Activated CD4-positive, alpha-beta T cell treated with anti-CD3 and anti-CD28 coated beads for 36 hours (primary cell): ENCODE results near the gene TMEM81. TPM values are rescaled to one million over a fixed set of nuclear protein-coding genes. Genes with fewer than 3 reads are reported as not detected.

Experiments used
- ATAC-seq: fragments of 200-7000 bp; cut with Tn5 transposase; one replicate; pipeline ENCODE4 v1.10.0; 2021; ENCODE audit warnings: mild to moderate bottlenecking, moderate library complexity
- CTCF ChIA-PET: fragments of 350-600 bp; sonication (Branson Sonifier 250); formaldehyde crosslinking; loops from one replicate; lab custom pipeline; 2021; ENCODE audit warnings: antibody characterized with exemption; lab: Charles Lee
- POLR2A ChIA-PET: fragments of 350-600 bp; sonication (Branson Sonifier 250); formaldehyde crosslinking; loops from one replicate; lab custom pipeline; 2021; ENCODE audit warnings: antibody characterized with exemption, inconsistent platforms; lab: Charles Lee
- DNase-seq: peaks from one replicate; pipeline ENCODE4 v3.0.0-alpha.2; 2020
- H3K27ac Mint-ChIP-seq: one replicate; pipeline ENCODE4 v1.8.0; 2021; ENCODE audit warnings: mixed read lengths
- H3K27me3 Mint-ChIP-seq: one replicate; pipeline ENCODE4 v1.8.0; 2021; ENCODE audit warnings: mixed read lengths
- H3K36me3 Mint-ChIP-seq: one replicate; pipeline ENCODE4 v1.8.0; 2021; ENCODE audit warnings: low read depth, mixed read lengths
- H3K4me1 Mint-ChIP-seq: one replicate; pipeline ENCODE4 v1.8.0; 2021; ENCODE audit warnings: mixed read lengths
- H3K4me3 Mint-ChIP-seq: one replicate; pipeline ENCODE4 v1.8.0; 2021; ENCODE audit warnings: mild to moderate bottlenecking, moderate library complexity, mixed read lengths
- H3K9me3 Mint-ChIP-seq: one replicate; pipeline ENCODE4 v1.8.0; 2021; ENCODE audit warnings: low read depth, mixed read lengths
- intact Hi-C, 2 experiments: fragments of 100-400 bp; cut with DNase I in 1 of 2; cut with micrococcal nuclease in 1 of 2; formaldehyde crosslinking; loops; one replicate each; pipeline versions ENCODE4 v1.14.2 to v1.15.1; 2022 to 2024; cut with DNase I, micrococcal nuclease
- total RNA-seq, 2 experiments: library from RNA; stranded (reverse); gene quantifications; one replicate each; pipeline ENCODE4 v1.2.3, GENCODE V29; 2021

TMEM81 gene
- total RNA-seq, 2 experiments from 2014 or later: 1.9 to 2.8 TPM

- intact Hi-C loops: no loop called here
- DNase-seq: no peak
- ATAC-seq: no peak
- Mint-ChIP-seq H3K4me1 (no peaks in the 10 kb centered on the region), H3K27me3 (peaks cover 18% of the 10 kb centered on the region), H3K9me3 (no peaks in the 10 kb centered on the region), H3K4me3 (no peak overlapping the region), H3K36me3 (no peaks in the 10 kb centered on the region), H3K27ac (no peak overlapping the region)
- CTCF ChIA-PET: interaction anchor here (0.9 kb wide), 1 partner anchor 59 kb away, joined by 4 read pairs; no protein-coding TSS in a partner anchor
- POLR2A ChIA-PET: no interaction called here
Measured at GRCh38 chr1:205047764-205048231, 36.5 kb downstream of the TMEM81 start.

- ChIA-PET CTCF (interaction anchor here (0.5 to 0.6 kb wide), 2 partner anchors 20 to 81 kb away, joined by 3 read pairs; no protein-coding TSS in a partner anchor), POLR2A (no interaction called here)
- intact Hi-C loops: no loop called here
- Mint-ChIP-seq H3K27ac (no peak overlapping the region), H3K9me3 (no peaks in the 10 kb centered on the region), H3K4me1 (no peaks in the 10 kb centered on the region), H3K4me3 (no peak overlapping the region), H3K36me3 (no peaks in the 10 kb centered on the region), H3K27me3 (peaks cover 23% of the 10 kb centered on the region)
- DNase-seq (no peak), ATAC-seq (no peak)
Measured at GRCh38 chr1:205046870-205047269, 37.4 kb downstream of the TMEM81 start.

- Mint-ChIP-seq H3K36me3 (no peaks in the 10 kb centered on the region), H3K4me1 (no peaks in the 10 kb centered on the region), H3K27ac (no peak overlapping the region), H3K9me3 (no peaks in the 10 kb centered on the region), H3K4me3 (no peak overlapping the region), H3K27me3 (peaks cover 34% of the 10 kb centered on the region)
- POLR2A ChIA-PET: no interaction called here
- DNase-seq: no peak
- ATAC-seq: no peak
- CTCF ChIA-PET: no interaction called here
- intact Hi-C loops: no loop called here
Measured at GRCh38 chr1:205045146-205045545, 39.1 kb downstream of the TMEM81 start.

GRCh38 chr1:205044741-205045140, 39.5 kb downstream of the TMEM81 start:
- Mint-ChIP-seq H3K36me3 (no peaks in the 10 kb centered on the region), H3K27me3 (peaks cover 38% of the 10 kb centered on the region), H3K4me1 (no peaks in the 10 kb centered on the region), H3K4me3 (no peak overlapping the region), H3K9me3 (no peaks in the 10 kb centered on the region), H3K27ac (no peak overlapping the region)
- ChIA-PET CTCF (no interaction called here), POLR2A (no interaction called here)
- no peak for ATAC-seq
- intact Hi-C loops: no loop called here
- DNase-seq: no peak

- ATAC-seq (no peak), DNase-seq (no peak)
- H3K27me3 Mint-ChIP-seq: peaks cover 40% of the 10 kb centered on the region
- no peak overlapping the region for H3K27ac Mint-ChIP-seq
- no peaks in the 10 kb centered on the region for H3K36me3 Mint-ChIP-seq
- no peaks in the 10 kb centered on the region for H3K4me1 Mint-ChIP-seq
- no peaks in the 10 kb centered on the region for H3K9me3 Mint-ChIP-seq
- H3K4me3 Mint-ChIP-seq: no peak overlapping the region
- POLR2A ChIA-PET: no interaction called here
- CTCF ChIA-PET: no interaction called here
- intact Hi-C loops: no loop called here
Measured at GRCh38 chr1:205043866-205044265, 40.4 kb downstream of the TMEM81 start.

GRCh38 chr1:205042911-205043806, 41.1 kb downstream of the TMEM81 start, which contains the start of gene CNTN2:
CNTN2 (plus strand) TSS chr1:205043212; CDS start chr1:205053186, 9,974 bp downstream.
- DNase-seq: no peak
- no peaks in the 10 kb centered on the region for H3K36me3 Mint-ChIP-seq
- H3K9me3 Mint-ChIP-seq: no peaks in the 10 kb centered on the region
- ChIA-PET CTCF (no interaction called here), POLR2A (no interaction called here)
- H3K4me1 Mint-ChIP-seq: no peaks in the 10 kb centered on the region
- H3K27ac Mint-ChIP-seq: no peak within 1 kb of the TSS
- no peak within 1 kb of the TSS for H3K4me3 Mint-ChIP-seq
- intact Hi-C loops: no loop called here
- no peak for ATAC-seq
- H3K27me3 Mint-ChIP-seq: peaks cover 40% of the 10 kb centered on the region

- ChIA-PET POLR2A (no interaction called here), CTCF (interaction anchor here (0.7 to 1.1 kb wide), 2 partner anchors 51 to 53 kb away, joined by 3 read pairs; no protein-coding TSS in a partner anchor)
- Mint-ChIP-seq H3K36me3 (no peaks in the 10 kb centered on the region), H3K4me1 (no peaks in the 10 kb centered on the region), H3K27ac (no peak overlapping the region), H3K27me3 (peaks cover 40% of the 10 kb centered on the region), H3K4me3 (no peak overlapping the region), H3K9me3 (no peaks in the 10 kb centered on the region)
- intact Hi-C loops: no loop called here
- ATAC-seq: no peak
- no peak for DNase-seq
Measured at GRCh38 chr1:205041998-205042910, 42.0 kb downstream of the TMEM81 start.

- H3K4me3 Mint-ChIP-seq: no peak overlapping the region
- H3K36me3 Mint-ChIP-seq: no peaks in the 10 kb centered on the region
- intact Hi-C loops: no loop called here
- H3K27ac Mint-ChIP-seq: no peak overlapping the region
- no peaks in the 10 kb centered on the region for H3K9me3 Mint-ChIP-seq
- ChIA-PET CTCF (interaction anchor here (1.1 kb wide), 1 partner anchor 52 kb away, joined by 3 read pairs; no protein-coding TSS in a partner anchor), POLR2A (no interaction called here)
- no peaks in the 10 kb centered on the region for H3K4me1 Mint-ChIP-seq
- ATAC-seq: no peak
- no peak for DNase-seq
- peaks cover 44% of the 10 kb centered on the region for H3K27me3 Mint-ChIP-seq
Measured at GRCh38 chr1:205041001-205041715, 43.1 kb downstream of the TMEM81 start.

- no peak overlapping the region for H3K4me3 Mint-ChIP-seq
- no peaks in the 10 kb centered on the region for H3K4me1 Mint-ChIP-seq
- no peak for DNase-seq
- H3K9me3 Mint-ChIP-seq: no peaks in the 10 kb centered on the region
- H3K27ac Mint-ChIP-seq: no peak overlapping the region
- intact Hi-C loops: no loop called here
- no peak for ATAC-seq
- ChIA-PET CTCF (interaction anchor here (1.2 kb wide), 1 partner anchor 23 kb away, joined by 4 read pairs; no protein-coding TSS in a partner anchor), POLR2A (no interaction called here)
- H3K27me3 Mint-ChIP-seq: peaks cover 26% of the 10 kb centered on the region
- H3K36me3 Mint-ChIP-seq: no peaks in the 10 kb centered on the region
Measured at GRCh38 chr1:205038132-205038786, 46.0 kb downstream of the TMEM81 start.

- no peaks in the 10 kb centered on the region for H3K4me1 Mint-ChIP-seq
- DNase-seq (no peak), ATAC-seq (no peak)
- POLR2A ChIA-PET: no interaction called here
- CTCF ChIA-PET: no interaction called here
- H3K4me3 Mint-ChIP-seq: no peak overlapping the region
- H3K27ac Mint-ChIP-seq: no peak overlapping the region
- intact Hi-C loops: no loop called here
- no peaks in the 10 kb centered on the region for H3K36me3 Mint-ChIP-seq
- H3K9me3 Mint-ChIP-seq: no peaks in the 10 kb centered on the region
- peaks cover 26% of the 10 kb centered on the region for H3K27me3 Mint-ChIP-seq
Measured at GRCh38 chr1:205037539-205037938, 46.7 kb downstream of the TMEM81 start.
